HG02973 (cell line): ENCODE results near the gene LCOR.

ENCODE experiments used
- ATAC-seq: cut with Tn5 transposase; IDR thresholded peaks from one replicate; pipeline ENCODE4 v1.9.1; 2021; ENCODE audit warnings: moderate library complexity; ENCODE audit not compliant: unreplicated experiment

Gene LCOR

DNA sequence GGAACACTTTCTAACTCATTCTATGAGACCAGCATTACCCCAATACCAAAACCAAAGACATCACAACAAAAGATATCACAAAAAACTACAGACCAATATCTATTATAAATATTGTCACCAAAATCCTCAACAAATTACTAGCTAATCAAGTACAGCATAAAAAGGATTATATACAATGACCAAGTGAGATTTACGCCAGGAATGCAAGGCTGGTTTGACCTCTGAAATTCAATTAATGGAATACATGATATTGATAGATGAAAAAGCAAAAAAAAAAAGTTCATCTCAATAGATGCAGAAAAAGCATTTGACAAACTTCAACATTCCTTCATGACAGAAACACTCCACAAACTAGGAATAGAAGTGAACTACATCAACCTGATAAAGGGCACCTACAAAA, 175.3 kb downstream of the LCOR start:
- no peak for ATAC-seq

DNA sequence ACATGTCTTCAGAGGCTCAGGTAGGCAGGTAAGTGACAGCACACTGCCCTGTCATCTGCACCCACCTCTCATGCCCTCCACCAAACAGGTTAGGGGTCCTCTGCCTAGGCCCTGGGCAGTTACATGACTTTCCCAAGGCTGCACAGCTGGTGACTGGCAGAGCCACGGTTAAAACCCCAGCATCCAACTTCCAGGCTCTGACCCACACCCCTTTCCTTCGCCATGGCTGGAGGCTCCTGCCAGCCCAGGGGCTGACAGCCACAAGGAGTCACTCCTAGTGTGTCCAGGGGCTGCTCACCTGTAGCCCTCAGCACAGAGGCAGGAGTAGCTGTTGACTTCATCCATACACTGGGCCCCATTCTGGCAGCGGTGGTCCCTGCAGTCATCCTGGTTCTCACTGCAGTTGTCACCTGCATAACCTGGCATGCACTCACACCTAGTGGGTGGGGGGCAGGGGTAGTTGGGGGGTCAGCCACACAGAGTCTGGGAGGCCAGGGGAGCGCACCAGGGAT, 178.7 kb downstream of the LCOR start:
- no peak for ATAC-seq

DNA sequence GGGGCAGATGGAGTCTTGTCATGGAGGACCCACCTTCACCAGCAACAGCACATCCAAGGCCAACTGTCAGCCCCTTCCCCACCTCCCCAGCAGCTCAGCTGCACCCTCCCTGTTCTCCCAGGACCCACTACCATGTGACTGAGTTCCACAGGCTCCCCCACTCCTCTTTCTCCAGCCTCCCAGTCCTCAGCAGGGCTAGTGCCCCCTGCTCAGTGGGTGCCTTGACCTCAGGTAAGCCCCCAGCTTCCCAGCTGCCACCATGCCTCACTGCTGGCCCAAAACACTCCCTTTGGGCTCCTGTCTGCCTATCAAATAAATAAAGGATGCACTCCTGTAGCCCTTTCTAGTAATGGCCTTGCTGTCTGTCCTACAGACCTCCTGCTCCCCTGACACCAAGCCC, 179.3 kb downstream of the LCOR start:
- no peak for ATAC-seq

DNA sequence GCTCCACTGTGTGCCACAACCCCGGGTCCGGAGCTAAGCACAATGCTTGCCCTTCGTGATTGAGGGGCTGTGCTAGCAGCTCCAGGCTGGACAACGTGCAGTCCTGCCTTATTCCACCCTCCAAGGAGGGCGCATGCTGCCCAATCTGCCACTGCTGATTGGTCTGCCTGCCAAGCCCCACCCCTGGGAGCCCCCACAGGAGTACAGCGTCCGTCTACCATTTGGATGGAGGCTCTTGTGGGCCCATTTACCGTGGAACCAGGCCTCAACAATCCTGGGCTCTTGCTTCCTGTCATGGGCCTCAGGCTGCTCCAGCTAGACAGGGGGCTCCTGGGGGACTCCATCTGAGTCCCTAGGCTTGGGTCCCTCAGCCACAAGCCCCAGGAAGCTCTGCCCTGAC, 180.4 kb downstream of the LCOR start:
- ATAC-seq: no peak

DNA sequence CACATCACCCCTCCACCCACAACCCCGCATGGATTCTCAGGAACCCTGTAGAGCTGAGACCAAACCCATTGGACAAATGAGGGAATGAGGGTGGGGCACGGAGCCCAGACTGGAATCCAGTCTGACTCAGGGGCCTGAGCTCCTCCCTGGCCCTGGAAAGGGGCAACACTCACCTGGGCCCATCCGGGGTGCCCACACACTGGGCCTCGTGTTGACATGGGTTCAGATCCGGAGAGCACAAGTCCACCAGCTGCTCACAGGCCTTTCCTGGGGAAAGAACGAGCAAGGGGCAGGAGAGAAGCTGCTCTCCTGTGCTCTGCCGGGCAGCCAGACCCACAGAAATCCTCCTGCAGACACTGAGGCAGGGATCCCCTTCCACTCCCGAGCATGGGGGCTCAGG, 181.5 kb downstream of the LCOR start:
- ATAC-seq: no peak

DNA sequence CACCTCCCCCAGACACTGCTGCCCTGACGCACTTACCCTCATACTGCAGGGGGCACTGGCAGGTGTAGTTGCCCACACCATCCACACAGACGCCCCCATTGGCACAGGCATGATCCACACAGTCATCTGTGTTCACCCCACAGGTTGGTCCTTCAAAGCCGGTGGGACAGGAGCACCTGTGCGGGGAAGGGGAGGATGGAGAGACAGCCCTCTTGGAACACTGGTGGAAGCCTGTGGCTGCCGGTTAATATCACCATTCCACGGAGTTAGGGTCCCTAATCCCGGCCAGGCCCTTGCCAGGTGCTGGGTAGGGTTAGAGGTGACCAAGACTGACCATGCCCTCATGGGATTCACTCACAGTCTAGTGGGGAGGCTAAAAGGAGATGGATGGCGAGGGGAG, 181.9 kb downstream of the LCOR start:
- no peak for ATAC-seq

DNA sequence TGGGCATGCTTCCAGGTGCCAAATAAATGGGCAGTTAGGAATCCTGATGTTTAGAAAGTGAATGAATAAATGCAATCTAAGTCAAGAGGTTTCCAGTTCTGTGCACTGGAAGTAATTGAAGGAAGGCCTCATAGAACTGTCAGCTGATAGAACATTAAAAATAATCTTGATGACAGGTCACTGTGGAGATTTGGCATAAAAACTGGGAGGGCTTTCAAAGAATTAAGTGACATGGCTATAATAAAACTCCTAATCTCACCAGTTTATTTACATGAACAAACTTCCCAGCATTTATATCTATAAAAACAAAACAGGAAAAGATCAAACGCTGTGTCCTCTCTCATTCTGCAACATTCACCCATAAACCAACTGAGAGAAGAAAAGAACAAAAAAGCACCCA, 183.1 kb downstream of the LCOR start:
- no peak for ATAC-seq

DNA sequence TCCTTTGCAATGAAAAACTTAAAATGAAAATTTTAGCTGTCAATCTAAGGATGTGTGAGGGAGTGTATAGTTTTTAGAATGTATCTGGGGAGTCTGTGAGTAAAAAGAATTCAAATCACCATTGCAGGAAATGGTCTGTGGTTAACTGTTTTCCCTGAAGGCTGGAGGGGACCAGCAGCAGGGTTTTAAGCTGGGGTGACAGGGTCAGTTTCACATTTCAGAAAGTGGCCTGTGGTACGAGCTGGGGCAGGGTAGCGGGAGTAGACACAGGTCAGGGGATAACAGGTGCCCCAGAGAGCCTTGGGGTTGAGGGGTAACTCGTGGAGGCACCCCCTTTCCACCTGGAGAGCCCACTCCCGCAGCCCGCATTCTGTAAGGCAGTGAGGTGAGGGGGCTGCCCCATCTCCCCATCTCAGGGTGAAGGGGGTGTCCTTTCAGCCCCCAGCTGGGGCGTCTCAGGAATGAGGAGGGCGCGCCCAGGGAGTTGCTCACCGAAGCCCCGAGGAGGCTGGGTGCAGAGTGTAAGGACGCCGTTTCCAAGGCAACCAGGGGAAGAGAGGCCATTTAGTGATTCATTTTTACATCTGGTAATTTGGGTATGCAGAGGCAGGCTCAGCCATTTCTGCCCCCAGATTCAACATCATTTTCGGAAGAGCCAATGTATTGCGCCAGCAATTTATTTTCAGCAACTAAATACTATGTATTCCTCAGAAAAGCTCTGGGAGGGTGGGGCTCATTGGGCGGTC, 184.8 kb downstream of the LCOR start:
- peak; percentile 54 for ATAC-seq

DNA sequence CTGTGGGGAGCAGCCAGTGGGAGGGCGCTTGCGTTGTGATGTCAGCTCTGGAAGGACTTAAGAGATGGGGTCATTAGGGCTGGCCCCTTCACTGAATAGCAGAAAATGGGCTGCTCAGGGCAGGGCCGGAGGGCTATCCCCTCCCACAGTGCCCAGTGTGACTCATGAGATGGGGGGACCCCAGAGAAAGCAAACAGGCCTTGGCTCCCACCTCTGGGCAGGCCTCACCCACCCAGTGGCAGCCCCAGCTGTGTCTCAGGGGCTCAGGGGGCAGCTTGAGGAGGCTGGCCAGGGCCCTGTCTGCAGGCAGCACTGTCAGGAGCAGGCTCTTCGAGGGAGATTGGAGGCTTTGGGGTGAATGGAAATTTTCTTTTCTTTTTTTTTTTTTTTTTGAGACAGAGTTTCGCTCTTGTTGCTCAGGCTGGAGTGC, 185.4 kb downstream of the LCOR start:
- ATAC-seq: no peak

DNA sequence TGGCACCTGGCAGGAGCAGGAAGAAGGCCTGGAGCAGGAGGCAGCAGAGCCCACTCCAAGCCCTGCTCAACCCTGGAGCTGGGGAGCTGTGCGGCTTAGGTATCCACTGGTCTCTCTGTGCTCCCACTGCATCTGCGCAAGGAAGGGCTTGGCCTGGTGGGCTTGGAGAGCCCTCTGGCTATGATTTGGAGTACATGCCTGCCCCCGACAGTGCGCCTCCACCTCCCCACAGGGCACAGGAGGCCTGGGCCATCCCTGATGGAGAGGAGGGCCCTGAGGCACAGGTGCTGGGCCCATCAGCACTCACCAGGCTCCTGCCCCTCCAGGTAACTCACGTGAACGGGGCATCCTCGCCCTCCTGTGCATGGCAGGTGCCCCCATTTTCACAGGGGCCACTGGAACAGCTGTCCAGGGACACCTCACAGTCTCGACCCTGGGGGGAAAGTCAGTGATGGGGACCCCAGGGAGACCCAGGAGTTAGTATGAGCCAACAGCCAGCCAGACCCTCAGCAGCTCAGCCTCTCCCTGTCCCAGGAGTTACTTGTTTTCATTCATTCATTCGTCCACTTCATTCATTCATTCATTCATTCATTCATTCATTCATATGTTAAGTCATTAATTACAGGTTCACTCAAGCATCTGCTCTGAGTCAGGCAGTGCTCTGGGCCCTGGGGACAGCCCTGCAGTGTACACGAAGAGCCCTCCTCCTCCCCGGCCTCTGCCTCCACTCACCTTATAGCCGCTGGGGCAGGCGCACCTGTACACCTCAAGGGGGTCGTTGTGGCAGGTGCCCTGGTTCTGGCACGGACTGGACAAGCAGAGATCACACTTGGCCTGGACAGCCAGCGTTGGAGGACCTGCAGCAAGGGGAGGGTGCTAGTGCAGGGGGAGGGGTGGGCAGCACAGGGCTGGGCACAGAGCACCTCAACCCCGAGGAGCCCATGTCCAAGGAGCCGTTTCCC, 186.4 kb downstream of the LCOR start:
- no peak for ATAC-seq

DNA sequence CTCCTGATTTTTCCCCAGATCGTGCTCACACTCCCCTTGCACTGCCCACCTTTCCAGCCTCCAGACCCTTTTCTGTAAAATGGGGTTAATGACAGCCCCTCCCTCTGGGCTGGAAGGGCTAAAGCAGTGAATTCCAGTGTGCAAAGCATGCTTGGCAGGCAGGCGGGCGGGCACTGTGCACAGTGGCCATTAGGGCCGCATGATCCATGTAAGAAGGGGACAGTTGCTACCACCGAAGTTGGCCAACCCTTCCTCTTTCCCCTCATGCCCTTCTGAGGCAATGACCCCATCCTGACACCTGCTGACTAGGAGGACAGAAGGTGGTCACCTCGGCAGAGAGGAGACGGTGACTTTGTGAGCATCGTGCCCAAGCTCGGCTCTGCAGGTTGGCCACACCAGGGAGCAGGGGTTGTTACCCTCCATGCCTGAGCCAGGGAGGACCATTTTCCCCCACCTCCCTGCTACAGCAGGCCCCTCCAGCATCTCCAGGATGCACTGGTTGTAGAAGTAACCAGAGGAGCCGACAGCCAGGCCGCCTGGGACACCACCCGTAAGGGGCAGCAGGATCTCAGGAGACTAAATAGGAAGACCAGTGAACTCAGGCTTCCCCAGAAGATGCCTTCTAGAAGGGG, 187.2 kb downstream of the LCOR start:
- ATAC-seq: no peak

DNA sequence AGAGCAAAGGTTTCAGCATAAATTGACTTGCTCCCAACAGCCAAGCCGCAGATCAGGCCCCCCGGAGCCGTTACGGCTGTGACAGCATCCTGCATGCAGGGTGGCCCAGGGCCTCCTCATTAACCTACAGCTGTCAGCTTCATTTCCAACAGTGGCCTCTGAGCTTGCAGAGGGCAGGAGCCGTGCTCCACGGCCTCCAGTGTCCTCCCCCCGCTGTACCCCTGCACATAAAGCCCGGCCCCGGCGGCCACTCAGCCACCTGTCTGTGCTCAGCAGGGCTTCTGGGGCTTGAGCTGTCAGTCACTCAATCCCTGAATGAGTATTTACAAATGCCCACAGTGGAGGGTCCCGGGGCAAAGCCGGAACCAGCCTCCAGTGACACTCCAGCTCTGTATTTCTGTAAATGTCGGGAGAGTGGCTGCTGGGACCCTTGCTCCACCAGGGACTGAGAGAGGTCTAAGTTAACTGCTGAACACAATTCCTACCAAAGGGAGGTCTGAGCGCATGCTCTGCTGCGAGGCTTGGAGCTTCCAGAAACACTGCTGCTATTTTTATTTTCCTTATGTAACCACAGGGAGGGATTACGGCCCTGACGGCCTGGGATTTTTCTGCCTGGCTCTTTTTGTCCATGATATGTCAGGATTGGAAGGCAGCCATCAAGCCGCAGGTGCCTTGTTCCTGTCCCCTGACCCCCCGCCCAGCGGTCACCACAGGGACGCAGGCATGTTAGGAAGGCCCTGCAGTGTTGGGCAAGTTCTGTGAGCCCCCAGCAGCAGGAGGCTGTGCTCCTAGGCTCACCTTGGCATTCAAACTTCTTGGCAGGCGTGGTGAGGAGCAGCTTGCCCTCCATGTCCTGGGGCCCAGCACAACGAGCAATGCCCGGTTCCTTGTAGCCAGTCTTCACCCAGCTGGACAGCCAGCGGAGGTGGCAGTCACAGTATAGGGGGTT, 188.6 kb downstream of the LCOR start:
- ATAC-seq: no peak

DNA sequence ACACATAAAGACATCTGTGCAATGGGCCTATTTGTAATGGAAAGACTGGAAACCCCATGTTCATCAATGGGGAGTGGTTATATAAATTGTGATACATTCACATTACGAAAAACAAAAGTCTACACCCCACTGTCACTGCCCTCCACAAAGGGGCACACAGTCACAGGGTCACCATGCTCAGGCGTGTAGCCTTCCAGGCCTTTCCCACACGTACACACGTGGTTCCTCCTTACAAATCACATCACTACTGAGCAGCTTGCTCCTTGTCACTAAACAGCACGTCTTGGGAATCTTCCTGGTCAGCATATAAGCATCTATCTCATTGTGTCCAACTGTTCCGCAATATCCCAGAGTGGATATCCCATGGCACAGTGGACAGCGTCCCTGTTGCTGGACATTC, 190.5 kb downstream of the LCOR start:
- ATAC-seq: no peak

DNA sequence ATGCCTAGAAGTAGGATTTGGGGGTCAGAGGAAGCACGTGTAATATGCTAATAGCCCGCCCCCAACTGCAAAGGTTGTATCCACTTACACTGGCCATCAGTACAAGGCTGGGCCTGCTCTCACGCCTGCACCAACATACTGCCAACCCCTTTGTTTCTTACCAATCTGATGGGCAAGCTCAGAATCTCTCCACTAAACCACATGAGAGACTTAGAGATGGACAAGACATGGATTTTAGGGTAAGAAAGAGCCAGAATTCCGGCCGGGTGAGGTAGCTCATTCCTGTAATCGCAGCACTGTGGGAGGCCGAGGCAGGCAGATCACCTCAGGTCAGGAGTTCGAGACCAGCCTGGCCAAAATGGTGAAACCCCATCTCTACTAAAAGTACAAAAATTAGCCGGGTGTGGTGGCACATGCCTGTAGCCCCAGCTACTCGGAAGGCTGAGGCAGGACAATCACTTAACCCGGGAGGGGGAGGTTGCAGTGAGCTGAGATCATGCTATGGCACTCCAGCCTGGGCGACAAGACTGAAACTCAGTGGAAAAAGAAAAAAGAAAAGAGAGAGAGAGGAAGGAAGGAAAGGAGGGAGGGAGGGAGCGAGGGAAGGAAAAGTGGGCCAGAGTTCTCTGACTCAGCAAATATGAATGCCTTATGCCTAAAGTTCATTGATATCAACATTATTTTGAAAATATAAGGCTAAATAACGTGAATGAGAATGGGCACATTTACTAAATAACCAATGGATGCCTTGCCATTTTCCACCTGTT, 191.5 kb downstream of the LCOR start:
- ATAC-seq: no peak

DNA sequence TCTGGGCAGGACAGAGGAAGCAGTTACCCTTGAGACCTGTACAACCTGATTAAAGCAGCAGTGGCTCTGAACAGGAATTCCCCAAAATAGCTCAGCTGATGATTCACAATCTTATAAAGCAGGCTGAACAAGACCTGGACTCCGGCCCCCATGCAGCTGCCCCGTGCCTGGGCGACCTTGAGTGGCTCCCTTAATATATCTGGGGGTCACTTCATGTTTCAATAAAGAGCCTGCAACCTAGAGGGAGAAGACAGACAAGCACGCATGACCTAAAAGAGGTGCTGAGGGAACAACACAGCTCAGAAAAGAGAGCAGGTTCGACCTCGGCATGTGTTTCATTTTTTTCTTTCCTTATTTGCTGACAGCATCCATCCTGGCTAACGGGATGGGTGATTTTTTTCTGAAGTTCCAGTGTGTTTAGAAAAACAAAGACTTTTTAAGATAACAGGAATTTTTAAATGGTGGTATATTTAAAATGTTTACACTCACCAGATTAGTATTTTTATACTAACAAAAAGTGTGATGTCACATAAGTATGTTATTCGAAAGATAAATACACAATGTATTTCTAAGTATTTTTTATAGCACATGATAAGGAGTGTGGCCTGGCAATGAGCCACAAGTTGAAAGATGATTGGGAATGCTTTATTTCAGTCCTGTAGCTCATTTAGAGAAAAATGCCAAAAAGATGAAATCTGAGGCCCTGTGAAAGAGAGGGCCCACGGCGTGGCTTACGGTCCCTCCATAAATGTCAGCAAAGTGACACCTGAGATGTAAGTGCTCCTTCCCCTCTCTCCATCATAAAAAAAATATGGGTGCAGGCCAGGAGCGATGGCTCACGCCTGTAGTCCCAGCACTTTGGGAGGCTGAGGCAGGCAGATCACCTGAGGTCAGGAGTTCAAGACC, 192.3 kb downstream of the LCOR start:
- no peak for ATAC-seq

DNA sequence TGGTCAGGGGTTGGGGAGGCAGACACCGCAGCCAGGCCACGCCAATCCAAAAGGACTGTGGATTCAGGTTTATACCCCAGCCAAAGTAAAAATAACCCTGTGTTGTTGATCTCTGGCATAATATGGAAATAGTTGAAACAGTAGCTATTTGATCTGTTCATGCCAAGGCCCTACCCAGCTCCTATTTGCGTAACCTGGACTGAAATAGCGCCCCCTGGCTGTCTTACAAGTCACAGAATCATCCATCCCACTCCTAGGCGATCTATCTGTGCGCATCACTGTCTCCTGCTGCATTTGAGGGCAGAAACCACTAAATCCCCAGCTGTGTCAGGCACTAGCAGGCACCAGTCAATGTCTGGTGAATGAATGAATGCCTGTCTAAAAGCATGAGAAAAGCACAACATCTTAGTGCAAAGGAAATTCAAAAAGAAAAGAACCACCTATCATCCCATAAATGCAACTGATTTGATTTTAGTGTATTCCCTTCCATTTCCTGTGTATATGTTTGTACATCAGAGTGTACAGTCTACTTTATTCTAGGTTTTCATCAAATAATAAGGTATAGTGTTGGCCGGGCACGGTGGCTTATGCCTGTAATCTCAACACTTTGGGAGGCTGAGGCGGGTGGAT, 193.6 kb downstream of the LCOR start:
- ATAC-seq: no peak

DNA sequence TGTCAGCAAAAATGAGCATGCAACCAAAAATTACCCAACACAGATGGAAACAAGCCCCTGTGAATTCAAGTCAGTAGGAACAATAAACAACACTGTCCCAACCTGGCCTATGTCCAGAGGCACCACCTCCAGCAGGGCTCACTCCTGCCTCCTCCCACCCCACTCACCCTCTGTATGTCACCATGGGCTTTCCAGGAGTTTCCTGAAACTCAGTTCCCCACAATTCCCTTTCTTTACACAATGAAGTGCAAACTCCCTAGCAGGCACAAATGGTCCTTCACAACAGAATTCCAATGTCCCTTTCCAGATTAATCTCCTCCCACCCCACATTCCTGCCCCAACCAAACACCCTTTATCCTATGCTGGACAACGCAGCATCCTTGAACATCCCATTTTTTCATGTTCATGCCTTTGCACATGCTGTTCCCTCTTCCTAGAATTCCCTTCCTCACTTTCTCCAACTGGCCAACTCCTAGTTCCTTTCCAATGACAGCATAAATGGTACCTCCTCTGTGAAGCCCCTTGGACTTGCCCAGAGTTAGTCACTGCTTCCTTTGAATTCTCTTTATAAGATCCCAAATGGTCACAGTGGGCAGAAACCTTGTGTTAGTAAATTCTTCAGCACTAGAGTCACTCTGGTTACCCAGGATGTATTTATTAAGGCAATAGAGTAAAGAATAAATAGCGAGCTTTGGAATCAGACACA, 196.2 kb downstream of the LCOR start:
- ATAC-seq: no peak

DNA sequence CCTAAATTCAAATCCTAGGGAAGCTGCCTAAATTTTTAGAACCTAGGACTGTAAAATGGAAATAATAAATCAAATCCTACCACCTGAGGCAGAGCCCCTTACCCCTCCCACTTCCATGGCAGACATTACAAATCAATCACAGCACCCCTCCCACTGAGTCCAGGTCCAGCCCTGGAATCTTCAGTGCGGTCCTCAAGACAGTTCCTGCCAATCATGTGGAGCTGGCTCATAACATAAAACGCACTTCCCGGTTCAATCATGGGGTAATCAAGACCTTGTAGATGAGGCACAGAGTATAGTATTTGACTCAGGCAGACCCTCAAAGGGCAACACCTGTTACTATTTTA, 196.7 kb downstream of the LCOR start:
- no peak for ATAC-seq
